ENCODE measurements around the gene REEP5. TPM values are rescaled to one million over a fixed set of nuclear protein-coding genes. Genes with fewer than 3 reads are reported as not detected.

The REEP5 gene
- total RNA-seq, 1 donor from 2014 or later = 77.9 TPM

GRCh38 chr5:112957036-112957808 is 35.2 kb upstream of the REEP5 start:
- H3K27me3 Mint-ChIP-seq (ENCODE audit: insufficient read depth) = peaks cover 4% of the 10 kb centered on the region
- intact Hi-C loops (cut with micrococcal nuclease) = no loop called here
- no peak overlapping the region for H3K27ac Mint-ChIP-seq
- H3K4me3 Mint-ChIP-seq = no peak overlapping the region
- DNase-seq (ENCODE audit: low spot score) = no peak
- H3K36me3 Mint-ChIP-seq (ENCODE audit: low read depth) = no peaks in the 10 kb centered on the region
- H3K9me3 Mint-ChIP-seq = no peaks in the 10 kb centered on the region
- peaks cover 30% of the 10 kb centered on the region for H3K4me1 Mint-ChIP-seq (ENCODE audit: low read depth)

DNA sequence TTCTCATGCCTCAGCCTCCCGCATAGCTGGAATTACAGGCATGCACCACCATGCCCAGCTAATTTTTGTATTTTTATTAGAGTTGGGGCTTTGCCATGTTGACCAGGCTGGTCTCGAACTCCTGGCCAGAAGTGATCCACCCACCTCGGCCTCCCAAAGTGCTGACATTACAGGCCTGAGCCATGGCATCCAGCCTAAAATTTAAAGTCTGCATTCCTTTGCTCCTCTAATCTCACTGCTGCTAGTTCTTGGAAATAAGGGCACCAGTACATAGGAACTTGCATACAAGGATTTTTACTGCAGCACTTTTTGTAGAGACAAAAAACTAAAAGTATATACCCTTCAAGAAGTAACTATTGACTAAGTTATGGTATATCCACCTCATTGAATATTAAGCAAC is 34.6 kb upstream of the REEP5 start:
- Mint-ChIP-seq H3K27ac (no peak overlapping the region), H3K4me3 (no peak overlapping the region), H3K36me3 (ENCODE audit: low read depth) (no peaks in the 10 kb centered on the region), H3K27me3 (ENCODE audit: insufficient read depth) (peaks cover 4% of the 10 kb centered on the region), H3K4me1 (ENCODE audit: low read depth) (peaks cover 30% of the 10 kb centered on the region), H3K9me3 (no peaks in the 10 kb centered on the region)
- intact Hi-C loops (cut with micrococcal nuclease) = no loop called here
- DNase-seq (ENCODE audit: low spot score) = no peak

DNA sequence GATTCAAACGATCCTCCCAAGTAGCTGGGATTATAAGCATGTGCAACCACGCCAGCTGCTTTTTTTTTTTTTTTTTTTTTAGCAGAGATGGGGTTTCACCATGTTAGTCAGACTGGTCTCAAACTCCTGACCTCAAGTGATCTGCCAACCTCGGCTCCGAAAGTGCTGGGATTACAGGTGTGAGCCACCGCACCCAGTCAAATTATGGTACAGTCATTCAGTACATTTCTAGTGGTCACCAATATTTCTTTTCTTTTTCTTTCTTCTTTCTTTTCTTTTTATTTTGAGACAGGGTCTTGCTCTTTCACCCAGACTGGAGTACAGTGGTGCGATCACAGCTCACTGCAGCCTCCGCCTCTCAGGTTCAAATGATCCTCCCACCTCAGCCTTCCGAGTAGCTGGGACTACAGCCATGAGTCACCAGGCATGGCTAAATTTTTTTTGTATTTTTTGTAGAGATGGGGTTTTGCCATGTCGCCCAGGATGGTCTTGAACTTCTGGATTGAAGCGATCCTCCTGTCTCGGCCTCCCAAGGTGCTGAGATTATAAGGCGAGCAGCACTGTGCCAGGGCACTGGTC is 29.2 kb upstream of the REEP5 start:
- Mint-ChIP-seq H3K36me3 (ENCODE audit: low read depth) (no peaks in the 10 kb centered on the region), H3K4me1 (ENCODE audit: low read depth) (peaks cover 6% of the 10 kb centered on the region), H3K27me3 (ENCODE audit: insufficient read depth) (peaks cover 9% of the 10 kb centered on the region), H3K4me3 (no peak overlapping the region), H3K9me3 (no peaks in the 10 kb centered on the region), H3K27ac (no peak overlapping the region)
- no peak for DNase-seq (ENCODE audit: low spot score)
- intact Hi-C loops (cut with micrococcal nuclease) = no loop called here

GRCh38 chr5:112948458-112948857 is 26.4 kb upstream of the REEP5 start:
- DNase-seq (ENCODE audit: low spot score) = no peak
- Mint-ChIP-seq H3K4me1 (ENCODE audit: low read depth) (peaks cover 11% of the 10 kb centered on the region), H3K9me3 (no peaks in the 10 kb centered on the region), H3K4me3 (no peak overlapping the region), H3K27ac (no peak overlapping the region), H3K36me3 (ENCODE audit: low read depth) (no peaks in the 10 kb centered on the region), H3K27me3 (ENCODE audit: insufficient read depth) (peaks cover 15% of the 10 kb centered on the region)
- intact Hi-C loops (cut with micrococcal nuclease) = no loop called here

DNA sequence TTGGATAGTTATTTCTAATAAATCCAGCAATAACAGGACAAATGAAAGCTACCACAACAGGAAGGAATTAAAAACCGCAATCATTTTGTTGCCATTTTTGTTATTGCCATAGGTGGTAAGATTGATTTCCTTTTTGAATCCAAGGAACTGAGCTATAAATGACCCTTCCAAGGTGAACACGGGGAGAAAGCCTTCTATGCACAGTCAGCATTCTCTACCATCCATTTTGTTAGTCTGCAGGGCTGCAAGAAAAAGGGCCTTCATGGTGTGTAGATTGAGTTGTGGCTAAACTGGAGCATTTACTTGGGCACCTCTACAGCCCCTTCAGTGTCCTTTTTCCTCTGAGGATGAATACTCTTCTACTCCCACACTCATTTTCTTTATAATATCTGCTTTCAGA is 18.6 kb upstream of the REEP5 start:
- no peak overlapping the region for H3K27ac Mint-ChIP-seq
- H3K4me1 Mint-ChIP-seq (ENCODE audit: low read depth) = peaks cover under 1% of the 10 kb centered on the region

GRCh38 chr5:112938286-112938685 is 16.3 kb upstream of the REEP5 start:
- H3K4me3 Mint-ChIP-seq = no peak overlapping the region
- peaks cover 6% of the 10 kb centered on the region for H3K27me3 Mint-ChIP-seq (ENCODE audit: insufficient read depth)
- no peak overlapping the region for H3K27ac Mint-ChIP-seq
- intact Hi-C loops (cut with micrococcal nuclease) = no loop called here
- peaks cover 10% of the 10 kb centered on the region for H3K4me1 Mint-ChIP-seq (ENCODE audit: low read depth)
- peaks cover 4% of the 10 kb centered on the region for H3K9me3 Mint-ChIP-seq
- no peak for DNase-seq (ENCODE audit: low spot score)
- H3K36me3 Mint-ChIP-seq (ENCODE audit: low read depth) = peaks cover 3% of the 10 kb centered on the region

More for the DNA sequence above, 18.6 kb upstream of the REEP5 start:
- DNase-seq (ENCODE audit: low spot score) = no peak
- H3K27me3 Mint-ChIP-seq (ENCODE audit: insufficient read depth) = peaks cover 11% of the 10 kb centered on the region
- no peaks in the 10 kb centered on the region for H3K36me3 Mint-ChIP-seq (ENCODE audit: low read depth)
- no peak overlapping the region for H3K4me3 Mint-ChIP-seq
- no peaks in the 10 kb centered on the region for H3K9me3 Mint-ChIP-seq
- intact Hi-C loops (cut with micrococcal nuclease) = no loop called here

GRCh38 chr5:112935675-112936074 is 13.6 kb upstream of the REEP5 start:
- DNase-seq (ENCODE audit: low spot score) = no peak
- H3K4me3 Mint-ChIP-seq = no peak overlapping the region
- H3K36me3 Mint-ChIP-seq (ENCODE audit: low read depth) = peaks cover 3% of the 10 kb centered on the region
- intact Hi-C loops (cut with micrococcal nuclease) = no loop called here
- no peak overlapping the region for H3K27ac Mint-ChIP-seq
- peaks cover 4% of the 10 kb centered on the region for H3K9me3 Mint-ChIP-seq
- H3K4me1 Mint-ChIP-seq (ENCODE audit: low read depth) = peaks cover 19% of the 10 kb centered on the region
- peaks cover 3% of the 10 kb centered on the region for H3K27me3 Mint-ChIP-seq (ENCODE audit: insufficient read depth)

- no peak overlapping the region for H3K4me3 Mint-ChIP-seq
- peaks cover 32% of the 10 kb centered on the region for H3K4me1 Mint-ChIP-seq (ENCODE audit: low read depth)
- peaks cover 3% of the 10 kb centered on the region for H3K27me3 Mint-ChIP-seq (ENCODE audit: insufficient read depth)
- no peak overlapping the region for H3K27ac Mint-ChIP-seq
- DNase-seq (ENCODE audit: low spot score) = no peak
- peaks cover 4% of the 10 kb centered on the region for H3K9me3 Mint-ChIP-seq
- intact Hi-C loops (cut with micrococcal nuclease) = no loop called here
- H3K36me3 Mint-ChIP-seq (ENCODE audit: low read depth) = peaks cover 3% of the 10 kb centered on the region
Observed at GRCh38 chr5:112934366-112934663, 12.3 kb upstream of the REEP5 start.

GRCh38 chr5:112933651-112934365 is 11.8 kb upstream of the REEP5 start:
- Mint-ChIP-seq H3K4me3 (no peak overlapping the region), H3K4me1 (ENCODE audit: low read depth) (peaks cover 37% of the 10 kb centered on the region), H3K36me3 (ENCODE audit: low read depth) (peaks cover 3% of the 10 kb centered on the region), H3K27me3 (ENCODE audit: insufficient read depth) (peaks cover 3% of the 10 kb centered on the region), H3K27ac (no peak overlapping the region), H3K9me3 (peaks cover 4% of the 10 kb centered on the region)
- intact Hi-C loops (cut with micrococcal nuclease) = no loop called here
- DNase-seq (ENCODE audit: low spot score) = no peak

GRCh38 chr5:112933105-112933504 is 11.1 kb upstream of the REEP5 start:
- Mint-ChIP-seq H3K27me3 (ENCODE audit: insufficient read depth) (peaks cover 2% of the 10 kb centered on the region), H3K9me3 (peaks cover 4% of the 10 kb centered on the region), H3K36me3 (ENCODE audit: low read depth) (peaks cover 3% of the 10 kb centered on the region), H3K4me1 (ENCODE audit: low read depth) (peaks cover 44% of the 10 kb centered on the region), H3K4me3 (no peak overlapping the region), H3K27ac (no peak overlapping the region)
- intact Hi-C loops (cut with micrococcal nuclease) = no loop called here
- DNase-seq (ENCODE audit: low spot score) = no peak

GRCh38 chr5:112931473-112931872 is 9.4 kb upstream of the REEP5 start:
- H3K4me1 Mint-ChIP-seq (ENCODE audit: low read depth) = peaks cover 48% of the 10 kb centered on the region
- intact Hi-C loops (cut with micrococcal nuclease) = no loop called here
- H3K27ac Mint-ChIP-seq = no peak overlapping the region
- H3K9me3 Mint-ChIP-seq = peaks cover 4% of the 10 kb centered on the region
- peaks cover 6% of the 10 kb centered on the region for H3K36me3 Mint-ChIP-seq (ENCODE audit: low read depth)
- H3K27me3 Mint-ChIP-seq (ENCODE audit: insufficient read depth) = peaks cover 2% of the 10 kb centered on the region
- H3K4me3 Mint-ChIP-seq = no peak overlapping the region
- DNase-seq (ENCODE audit: low spot score) = no peak

DNA sequence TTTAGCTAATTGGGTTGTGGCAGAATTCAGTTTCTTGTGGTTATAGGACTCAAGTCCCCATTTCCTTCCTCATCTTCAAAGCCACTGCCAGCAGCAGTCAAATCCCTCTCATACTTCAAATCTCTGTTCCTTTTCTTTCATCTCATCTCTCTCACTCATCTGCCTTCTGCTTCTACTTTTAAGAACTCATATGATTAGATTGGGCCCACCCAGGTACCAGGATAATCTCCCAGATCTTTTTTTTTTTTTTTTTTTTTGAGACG is 8.0 kb upstream of the REEP5 start:
- Mint-ChIP-seq H3K4me1 (ENCODE audit: low read depth) (peaks cover 48% of the 10 kb centered on the region), H3K9me3 (peaks cover 4% of the 10 kb centered on the region), H3K4me3 (peak overlapping the region; percentile 34), H3K27me3 (ENCODE audit: insufficient read depth) (peaks cover 2% of the 10 kb centered on the region), H3K36me3 (ENCODE audit: low read depth) (peaks cover 6% of the 10 kb centered on the region), H3K27ac (peak overlapping the region; percentile 51)
- intact Hi-C loops (cut with micrococcal nuclease) = loop anchor here (1.0 kb wide), 1 partner anchor 8 kb away; the partner anchor contains the start of gene REEP5
- no peak for DNase-seq (ENCODE audit: low spot score)

DNA sequence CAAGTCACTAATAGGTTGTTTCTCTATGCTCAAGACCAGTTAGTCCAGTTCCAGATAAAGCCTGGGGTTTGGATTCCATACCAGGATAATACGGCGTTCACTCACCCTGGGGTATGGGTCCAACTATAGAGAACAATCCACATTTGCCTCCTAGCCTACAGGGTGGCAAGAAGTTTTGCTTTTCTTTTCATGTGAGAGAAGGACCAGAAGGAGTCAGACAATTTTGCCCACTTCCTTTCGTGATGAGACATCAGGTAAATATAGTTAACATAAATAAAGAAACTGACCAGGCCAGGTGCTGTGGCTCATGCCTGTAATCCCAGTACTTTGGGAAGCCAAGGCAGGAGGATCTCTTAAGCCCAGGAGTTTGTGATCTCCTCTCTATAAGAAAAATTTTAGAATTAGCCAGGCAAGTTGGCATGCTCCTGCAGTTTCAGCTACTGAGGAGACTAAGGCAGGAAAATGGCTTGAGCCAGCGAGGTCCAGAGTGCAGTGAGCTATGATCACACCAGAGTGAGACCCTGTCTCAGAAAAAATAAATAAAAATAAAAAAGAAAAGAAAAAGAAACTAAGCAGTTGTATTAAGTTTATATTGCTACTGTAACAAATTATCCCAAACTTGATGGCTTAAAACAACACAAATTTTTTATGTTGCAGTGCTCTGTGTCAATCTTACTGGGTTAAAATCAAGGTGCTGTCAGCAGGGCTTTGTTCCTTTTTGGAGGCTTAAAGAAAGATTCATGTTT is 7.5 kb upstream of the REEP5 start:
- DNase-seq (ENCODE audit: low spot score) = no peak
- Mint-ChIP-seq H3K9me3 (peaks cover 4% of the 10 kb centered on the region), H3K27me3 (ENCODE audit: insufficient read depth) (peaks cover 2% of the 10 kb centered on the region), H3K36me3 (ENCODE audit: low read depth) (peaks cover 6% of the 10 kb centered on the region), H3K4me3 (peak overlapping the region; percentile 43), H3K4me1 (ENCODE audit: low read depth) (peaks cover 46% of the 10 kb centered on the region), H3K27ac (peak overlapping the region; percentile 51)
- intact Hi-C loops (cut with micrococcal nuclease) = loop anchor here (1.0 kb wide), 1 partner anchor 7 kb away; the partner anchor contains the start of gene REEP5
